AG04450 (cell line): ENCODE measurements around the gene LGR6. TPM values are rescaled to one million over a fixed set of nuclear protein-coding genes. Genes with fewer than 3 reads are reported as not detected.

Source experiments
- CTCF ChIA-PET: fragments of 300-600, 350-600 bp; formaldehyde crosslinking; extraction: SDS; loops from one replicate; lab custom pipeline; 2022; ENCODE audit warnings: antibody characterized with exemption, inconsistent platforms; lab: Charles Lee
- POLR2A ChIA-PET: fragments of 350-600 bp; formaldehyde crosslinking; extraction: SDS; loops from one replicate; lab custom pipeline; 2021; ENCODE audit warnings: antibody characterized with exemption, inconsistent platforms; lab: Yijun Ruan, JAX
- DNase-seq: peaks from one replicate; pipeline ENCODE4 v3.0.0-alpha.2; 2011; ENCODE audit warnings: low read depth, low spot score
- H3K27ac ChIP-seq: one replicate; pipeline ENCODE4 v1.5.1; 2012; ENCODE audit warnings: low read depth, low read length, control low read depth
- H3K27me3 ChIP-seq: one replicate; pipeline ENCODE4 v1.6.0; 2012; ENCODE audit warnings: low read length; ENCODE audit not compliant: control insufficient read depth, insufficient read depth
- H3K4me3 ChIP-seq: 2 replicates; pipeline ENCODE4 v1.5.1; 2011; ENCODE audit warnings: mild to moderate bottlenecking, low read depth, low read length, control low read depth
- H3K9me3 ChIP-seq: 2 replicates; pipeline ENCODE4 v1.5.1; 2012; ENCODE audit warnings: low read length; ENCODE audit not compliant: control insufficient read depth, insufficient read depth
- polyA plus RNA-seq: library from polyadenylated mRNA; depleted of rRNA; stranded (reverse); fragments of >200 nt; gene quantifications from 2 replicates; pipeline ENCODE4 v1.2.3, GENCODE V29; 2011
- TF ChIP-seq, protein P1 (sequence below): IDR thresholded peaks from 2 replicates; pipeline ENCODE4 v1.5.1; 2011; ENCODE audit warnings: low read depth, low read length, control low read depth, inconsistent platforms

LGR6 gene
- polyA plus RNA-seq, 1 experiment, result not detected

DNA sequence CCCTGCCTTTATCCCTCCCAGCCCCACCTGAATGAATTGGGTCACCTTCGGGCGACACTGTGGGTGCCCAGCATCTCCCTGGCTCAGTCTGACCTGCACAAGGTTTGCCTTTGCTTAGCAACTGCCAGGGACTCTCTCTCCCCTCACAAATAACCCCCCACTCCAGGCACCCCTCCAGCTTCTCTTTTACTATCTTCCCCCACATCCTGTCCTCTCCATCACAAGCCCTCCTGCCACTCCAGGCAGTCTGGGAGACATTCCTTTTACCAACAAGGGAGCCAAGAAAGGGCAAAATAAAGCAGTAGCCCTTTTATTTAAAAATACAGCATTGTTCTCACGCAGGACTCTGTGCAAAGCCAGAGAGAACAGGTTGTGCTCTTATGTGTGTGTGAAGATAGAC lies 23.9 kb downstream of the LGR6 start:
- no peak overlapping the region for H3K4me3 ChIP-seq
- ChIA-PET CTCF (no interaction called here), POLR2A (no interaction called here)
- no peak overlapping the region for H3K27ac ChIP-seq
- peaks cover 60% of the 10 kb centered on the region for H3K27me3 ChIP-seq
- TF ChIP-seq, protein P1, sequence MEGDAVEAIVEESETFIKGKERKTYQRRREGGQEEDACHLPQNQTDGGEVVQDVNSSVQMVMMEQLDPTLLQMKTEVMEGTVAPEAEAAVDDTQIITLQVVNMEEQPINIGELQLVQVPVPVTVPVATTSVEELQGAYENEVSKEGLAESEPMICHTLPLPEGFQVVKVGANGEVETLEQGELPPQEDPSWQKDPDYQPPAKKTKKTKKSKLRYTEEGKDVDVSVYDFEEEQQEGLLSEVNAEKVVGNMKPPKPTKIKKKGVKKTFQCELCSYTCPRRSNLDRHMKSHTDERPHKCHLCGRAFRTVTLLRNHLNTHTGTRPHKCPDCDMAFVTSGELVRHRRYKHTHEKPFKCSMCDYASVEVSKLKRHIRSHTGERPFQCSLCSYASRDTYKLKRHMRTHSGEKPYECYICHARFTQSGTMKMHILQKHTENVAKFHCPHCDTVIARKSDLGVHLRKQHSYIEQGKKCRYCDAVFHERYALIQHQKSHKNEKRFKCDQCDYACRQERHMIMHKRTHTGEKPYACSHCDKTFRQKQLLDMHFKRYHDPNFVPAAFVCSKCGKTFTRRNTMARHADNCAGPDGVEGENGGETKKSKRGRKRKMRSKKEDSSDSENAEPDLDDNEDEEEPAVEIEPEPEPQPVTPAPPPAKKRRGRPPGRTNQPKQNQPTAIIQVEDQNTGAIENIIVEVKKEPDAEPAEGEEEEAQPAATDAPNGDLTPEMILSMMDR, result no peak
- no peak for DNase-seq
- no peaks in the 10 kb centered on the region; the same call in 1 of the 2 replicates for H3K9me3 ChIP-seq

DNA sequence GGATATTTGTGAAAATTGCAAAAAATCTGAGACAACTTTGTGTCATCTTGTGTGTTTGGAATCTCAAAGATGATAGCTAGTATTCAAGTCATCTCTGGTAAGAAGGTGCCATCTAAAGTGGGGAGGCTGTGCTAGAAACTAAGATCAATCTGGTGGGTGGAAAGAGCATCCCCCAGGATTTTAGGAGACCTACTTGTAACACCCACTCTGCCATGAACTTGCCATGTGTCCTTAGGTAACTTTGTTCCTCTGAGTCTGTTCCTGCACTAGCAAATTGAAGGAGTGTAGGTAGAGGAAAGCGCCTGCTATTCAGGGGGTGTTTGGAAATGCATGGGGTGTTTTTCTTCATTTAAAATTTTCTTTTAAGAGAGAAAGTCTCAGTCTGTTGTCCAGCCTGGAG lies 24.4 kb downstream of the LGR6 start:
- H3K9me3 ChIP-seq, result no peaks in the 10 kb centered on the region; the same call in 1 of the 2 replicates
- peaks cover 60% of the 10 kb centered on the region for H3K27me3 ChIP-seq
- DNase-seq, result no peak
- H3K27ac ChIP-seq, result no peak overlapping the region
- POLR2A ChIA-PET, result no interaction called here
- CTCF ChIA-PET, result interaction anchor here (1.2 kb wide), 1 partner anchor 26 kb away, joined by 4 read pairs; no protein-coding TSS in a partner anchor
- TF ChIP-seq, protein P1, result no peak
- no peak overlapping the region for H3K4me3 ChIP-seq

DNA sequence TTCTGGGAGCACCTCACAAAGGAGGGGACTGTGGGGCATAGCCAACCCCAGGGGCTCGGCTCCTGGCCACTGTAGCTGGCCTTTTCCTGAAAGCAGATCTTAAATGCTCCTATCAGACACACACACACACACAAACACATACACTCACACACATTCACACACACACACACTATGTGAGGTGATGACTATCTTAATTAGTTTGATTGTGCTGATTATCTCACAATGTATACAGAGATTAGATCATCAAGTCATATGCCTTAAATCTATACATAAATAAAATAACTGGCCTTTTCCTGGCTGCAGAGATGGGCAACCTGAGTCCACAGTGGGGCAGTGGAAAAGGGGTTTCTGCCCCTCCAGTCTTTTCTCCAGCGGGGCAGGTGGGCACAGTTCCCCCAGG lies 27.1 kb downstream of the LGR6 start:
- Histone ChIP-seq H3K27me3 (peaks cover 51% of the 10 kb centered on the region), H3K9me3 (no peaks in the 10 kb centered on the region), H3K27ac (no peak overlapping the region), H3K4me3 (no peak overlapping the region)
- ChIA-PET CTCF (no interaction called here), POLR2A (no interaction called here)
- no peak for DNase-seq
- TF ChIP-seq, protein P1, result no peak

DNA sequence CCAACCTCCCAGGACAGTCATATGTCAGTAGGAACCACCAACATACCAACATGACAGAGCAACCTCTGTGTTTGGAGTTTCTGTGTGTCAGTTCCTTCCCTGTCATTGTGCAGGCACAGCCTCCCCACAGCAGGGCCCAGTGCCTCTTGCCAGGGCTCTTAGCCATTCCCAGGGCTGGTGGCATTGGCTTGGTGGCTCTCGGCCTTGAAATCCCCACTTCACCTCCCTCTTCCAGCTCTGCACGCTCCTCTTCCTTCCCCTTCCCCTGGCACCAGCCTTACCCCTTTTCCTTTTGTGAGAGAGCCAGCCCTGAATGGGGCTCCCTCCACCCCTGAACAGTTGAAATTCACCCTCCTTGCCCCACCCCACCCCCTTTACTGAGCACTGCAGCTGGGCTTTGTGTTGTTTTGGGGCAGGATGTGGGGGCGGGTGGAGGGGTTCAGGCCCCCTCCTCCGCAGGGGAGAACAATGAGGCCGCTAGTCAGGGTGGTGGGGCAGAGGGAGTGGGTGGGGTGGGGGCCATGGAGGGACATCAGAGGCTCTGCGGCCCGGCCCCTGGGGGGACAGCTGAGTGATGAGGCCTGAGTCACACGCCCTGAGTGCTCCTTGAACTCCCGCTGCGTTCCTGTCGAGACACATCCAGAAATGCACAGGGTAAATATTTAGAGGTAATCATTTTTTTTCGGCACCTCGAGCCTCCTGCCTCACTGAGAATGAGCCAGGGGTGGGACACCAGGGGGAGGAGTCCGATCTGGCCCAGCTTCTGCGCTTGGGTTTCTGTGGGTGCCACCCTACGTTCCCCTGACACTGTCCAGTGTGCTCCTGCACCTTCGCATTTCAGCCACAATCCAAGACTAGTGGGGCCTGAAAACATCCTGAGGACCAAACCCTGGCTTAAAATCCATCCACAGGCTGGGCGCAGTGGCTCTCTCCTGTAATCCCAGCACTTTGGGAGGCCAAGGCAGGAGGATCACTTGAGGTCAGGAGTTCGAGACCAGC lies 28.6 kb downstream of the LGR6 start:
- CTCF ChIA-PET, result no interaction called here
- peaks cover 48% of the 10 kb centered on the region for H3K27me3 ChIP-seq
- DNase-seq, result no peak
- POLR2A ChIA-PET, result no interaction called here
- H3K9me3 ChIP-seq, result no peaks in the 10 kb centered on the region
- H3K4me3 ChIP-seq, result no peak overlapping the region
- TF ChIP-seq, protein P1, result no peak
- no peak overlapping the region for H3K27ac ChIP-seq
